ENCODE data around the gene TMSB15A. TPM values are rescaled to one million over a fixed set of nuclear protein-coding genes. Genes with fewer than 3 reads are reported as not detected.

Gene TMSB15A
- polyA plus RNA-seq (2011; rRNA removed) = 22.6 and 35.6 TPM in 2 replicates
- polyA minus RNA-seq (2011; rRNA and poly(A)+ RNA removed) = 0.60 and 3.3 TPM in 2 replicates

DNA sequence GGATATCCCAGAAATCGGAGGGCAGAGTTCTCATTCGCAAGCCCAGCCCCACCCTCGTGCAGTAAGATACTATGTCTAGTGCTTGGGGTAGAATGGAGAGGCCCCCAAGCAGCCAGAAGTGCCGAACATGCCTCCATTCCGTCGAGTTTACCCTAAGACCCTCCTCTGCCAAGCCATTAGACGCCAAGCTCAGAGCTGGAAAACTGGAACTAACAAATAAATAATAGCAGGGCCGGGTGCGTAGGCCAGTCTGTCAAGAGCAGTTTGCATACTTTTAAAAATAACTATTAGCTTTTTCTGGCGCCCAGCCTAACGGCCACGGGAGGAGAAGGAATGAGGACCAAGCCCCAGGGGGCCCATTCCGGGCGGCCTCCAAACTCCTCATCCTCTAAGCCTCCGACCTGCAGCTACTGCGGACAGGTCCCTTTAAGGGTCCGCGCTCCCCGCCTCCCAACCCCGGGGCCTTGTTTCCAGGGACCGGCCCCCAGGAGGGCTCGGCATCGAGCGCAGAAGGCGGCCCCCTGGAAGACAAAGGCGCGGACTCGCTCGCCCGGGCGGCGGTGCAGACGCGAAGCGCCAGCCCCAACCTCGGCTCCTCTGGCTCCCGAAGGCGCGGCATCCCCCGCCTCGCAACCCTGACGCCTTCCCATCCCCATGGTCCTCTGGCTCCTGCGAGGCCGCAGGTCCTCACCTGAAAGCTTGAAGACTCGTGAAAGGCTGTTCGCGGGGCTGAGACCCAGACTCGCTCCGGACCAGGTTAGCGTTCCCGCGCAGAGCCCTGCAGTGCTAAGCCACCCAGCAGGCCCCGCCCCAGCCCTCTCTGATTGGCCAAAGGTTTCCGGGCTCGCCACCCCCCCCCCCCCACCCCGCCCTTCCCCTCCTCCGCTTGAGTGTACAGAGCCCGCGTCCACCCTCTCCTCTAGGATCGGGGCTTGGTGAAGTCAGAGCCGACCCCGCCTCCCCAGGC, at the start of gene TMSB15A:
Gene TMSB15A, minus strand, starts transcription at position 765 of the 967 bp plus-strand sequence.
- TF ChIP-seq, protein P1, sequence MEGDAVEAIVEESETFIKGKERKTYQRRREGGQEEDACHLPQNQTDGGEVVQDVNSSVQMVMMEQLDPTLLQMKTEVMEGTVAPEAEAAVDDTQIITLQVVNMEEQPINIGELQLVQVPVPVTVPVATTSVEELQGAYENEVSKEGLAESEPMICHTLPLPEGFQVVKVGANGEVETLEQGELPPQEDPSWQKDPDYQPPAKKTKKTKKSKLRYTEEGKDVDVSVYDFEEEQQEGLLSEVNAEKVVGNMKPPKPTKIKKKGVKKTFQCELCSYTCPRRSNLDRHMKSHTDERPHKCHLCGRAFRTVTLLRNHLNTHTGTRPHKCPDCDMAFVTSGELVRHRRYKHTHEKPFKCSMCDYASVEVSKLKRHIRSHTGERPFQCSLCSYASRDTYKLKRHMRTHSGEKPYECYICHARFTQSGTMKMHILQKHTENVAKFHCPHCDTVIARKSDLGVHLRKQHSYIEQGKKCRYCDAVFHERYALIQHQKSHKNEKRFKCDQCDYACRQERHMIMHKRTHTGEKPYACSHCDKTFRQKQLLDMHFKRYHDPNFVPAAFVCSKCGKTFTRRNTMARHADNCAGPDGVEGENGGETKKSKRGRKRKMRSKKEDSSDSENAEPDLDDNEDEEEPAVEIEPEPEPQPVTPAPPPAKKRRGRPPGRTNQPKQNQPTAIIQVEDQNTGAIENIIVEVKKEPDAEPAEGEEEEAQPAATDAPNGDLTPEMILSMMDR (IDR thresholded peaks at IDR 0.05; ENCODE audit: low read depth, low read length) = no peak
- CTCF ChIA-PET = interaction anchor here (0.7 to 1.5 kb wide), 5 partner anchors 173 to 350 kb away, joined by 3 to 6 read pairs (median 4); no protein-coding TSS in a partner anchor
- DNase-seq (ENCODE audit: low read depth, low spot score) = no peak

DNA sequence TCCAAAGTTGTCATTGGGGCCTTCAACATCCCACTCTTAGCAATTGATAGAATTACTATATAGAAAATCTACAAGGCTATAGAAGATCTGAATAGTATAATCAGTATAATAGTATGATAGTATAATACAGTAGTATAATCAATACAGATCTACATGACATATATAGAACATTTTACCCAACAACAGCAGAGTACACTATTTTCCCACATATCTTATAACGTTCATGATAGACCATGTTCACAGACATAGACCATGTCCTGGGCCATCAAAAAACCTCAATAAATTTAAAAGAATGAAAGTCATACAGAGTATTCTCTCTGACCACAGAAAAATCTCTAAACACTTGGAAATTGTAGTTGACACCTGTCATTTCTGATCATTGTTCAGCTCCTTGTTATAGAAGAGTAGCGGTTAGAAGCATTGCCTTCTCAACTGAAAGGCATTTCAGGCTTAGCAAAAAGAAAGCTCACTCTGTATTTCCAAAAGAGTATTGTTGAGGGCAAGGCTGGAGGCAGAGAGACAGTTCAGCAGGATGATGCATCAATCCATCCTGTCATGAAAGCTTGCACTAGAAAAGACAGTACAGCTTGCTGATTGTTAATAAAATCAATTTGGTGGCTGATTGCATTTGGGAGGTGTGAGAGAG, 44.0 kb upstream of the TMSB15A start:
- ChIA-PET POLR2A (no interaction called here), CTCF (no interaction called here)
- Histone ChIP-seq H3K27ac (ENCODE audit: low read depth, low read length) (no peak overlapping the region), H3K4me3 (ENCODE audit: low read depth, low read length) (no peak overlapping the region), H3K27me3 (ENCODE audit: control insufficient read depth, insufficient read depth, low read length) (no peaks in the 10 kb centered on the region), H3K9me3 (ENCODE audit: control insufficient read depth, insufficient read depth, low read length) (no peaks in the 10 kb centered on the region)
- TF ChIP-seq, protein P1 (IDR thresholded peaks at IDR 0.05; ENCODE audit: low read depth, low read length) = no peak
- DNase-seq (ENCODE audit: low read depth, low spot score) = no peak

More for the DNA sequence above, at the start of gene TMSB15A:
- POLR2A ChIA-PET = no interaction called here
- no peak within 1 kb of the TSS for H3K27ac ChIP-seq (ENCODE audit: low read depth, low read length)
- H3K27me3 ChIP-seq (ENCODE audit: control insufficient read depth, insufficient read depth, low read length) = no peaks in the 10 kb centered on the region
- H3K9me3 ChIP-seq (ENCODE audit: control insufficient read depth, insufficient read depth, low read length) = no peaks in the 10 kb centered on the region
- peak within 1 kb of the TSS; percentile 68 for H3K4me3 ChIP-seq (ENCODE audit: low read depth, low read length)

DNA sequence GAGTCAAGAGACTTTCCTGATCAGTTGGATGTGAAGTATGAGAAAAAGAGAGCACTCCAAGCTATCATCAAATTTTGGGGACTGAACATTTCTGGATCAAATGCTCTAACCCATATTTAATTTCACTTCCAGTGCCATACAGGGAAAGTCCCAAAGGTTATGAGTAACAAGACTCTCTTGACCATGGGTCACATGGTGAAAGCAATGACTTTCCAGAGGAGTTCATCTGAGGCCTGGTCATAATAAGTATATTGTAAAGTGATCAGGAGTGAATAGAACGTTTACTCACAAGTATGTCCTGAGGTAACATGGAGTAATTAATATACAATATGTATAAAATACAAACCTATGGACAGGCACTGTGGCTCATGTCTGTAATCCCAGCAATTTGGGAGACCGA, 42.1 kb upstream of the TMSB15A start:
- DNase-seq (ENCODE audit: low read depth, low spot score) = no peak
- ChIA-PET POLR2A (no interaction called here), CTCF (no interaction called here)
- Histone ChIP-seq H3K9me3 (ENCODE audit: control insufficient read depth, insufficient read depth, low read length) (no peaks in the 10 kb centered on the region), H3K27me3 (ENCODE audit: control insufficient read depth, insufficient read depth, low read length) (no peaks in the 10 kb centered on the region), H3K27ac (ENCODE audit: low read depth, low read length) (no peak overlapping the region), H3K4me3 (ENCODE audit: low read depth, low read length) (no peak overlapping the region)
- TF ChIP-seq, protein P1 (IDR thresholded peaks at IDR 0.05; ENCODE audit: low read depth, low read length) = no peak

DNA sequence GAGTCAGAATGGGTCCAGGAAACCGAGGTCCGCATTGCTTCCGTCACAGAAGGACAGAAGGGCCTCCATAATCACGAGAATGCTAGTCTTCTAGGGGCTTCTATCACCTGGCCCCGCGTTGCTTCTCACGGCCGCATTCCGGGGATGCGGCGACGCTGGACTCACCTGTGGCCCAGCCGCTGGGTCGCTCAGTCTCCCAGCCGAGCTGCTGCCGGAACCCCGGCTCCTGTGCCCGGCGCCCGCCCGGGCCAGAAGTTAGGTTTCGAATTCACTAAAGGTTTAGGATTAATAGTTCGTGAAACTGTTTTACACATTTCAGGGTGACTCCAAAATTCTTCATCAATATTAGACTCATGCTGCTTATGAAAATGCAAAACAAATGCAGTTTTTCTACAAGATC, 31.7 kb upstream of the TMSB15A start:
- TF ChIP-seq, protein P1 (IDR thresholded peaks at IDR 0.05; ENCODE audit: low read depth, low read length) = no peak
- POLR2A ChIA-PET = no interaction called here
- CTCF ChIA-PET = no interaction called here
- no peaks in the 10 kb centered on the region for H3K27me3 ChIP-seq (ENCODE audit: control insufficient read depth, insufficient read depth, low read length)
- DNase-seq (ENCODE audit: low read depth, low spot score) = no peak
- no peaks in the 10 kb centered on the region for H3K9me3 ChIP-seq (ENCODE audit: control insufficient read depth, insufficient read depth, low read length)
- no peak overlapping the region for H3K4me3 ChIP-seq (ENCODE audit: low read depth, low read length)
- H3K27ac ChIP-seq (ENCODE audit: low read depth, low read length) = no peak overlapping the region

All from AG04450 (cell line).